ENCODE results near the gene PMEL. TPM values are rescaled to one million over a fixed set of nuclear protein-coding genes. Genes with fewer than 3 reads are reported as not detected.

The PMEL gene
- total and polyA plus RNA-seq, 9 of the 15 experiments (the other 6 are each of a cell fraction or from before 2014, with no cell fraction given), result 0.36 to 2.0 (median 0.98) TPM

DNA sequence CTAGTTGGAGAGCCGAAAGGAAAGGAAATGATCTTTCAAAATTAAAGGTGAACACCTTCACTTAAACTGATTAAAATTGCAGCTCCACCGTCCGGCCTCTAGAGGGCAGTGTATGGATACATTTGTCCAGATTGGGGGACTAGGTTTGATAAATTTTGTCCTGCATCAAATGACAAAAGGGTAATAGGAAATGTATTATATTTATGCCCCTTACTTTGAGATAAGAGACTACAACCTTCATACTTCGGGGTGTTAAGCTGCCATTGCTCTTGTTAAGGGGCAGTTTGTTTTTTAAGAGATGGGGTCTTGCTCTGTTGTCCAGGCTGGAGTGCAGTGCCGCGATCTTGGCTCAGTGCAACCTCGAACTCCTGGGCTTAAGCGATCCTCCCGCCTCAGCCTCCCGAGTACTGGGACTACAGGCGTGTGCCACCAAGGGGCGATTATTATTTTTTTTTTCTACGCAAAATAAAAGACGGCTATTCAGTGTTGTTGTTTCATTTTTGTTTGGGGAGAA is 30.4 kb upstream of the PMEL start (continued):
- TF ChIP-seq, protein P1, sequence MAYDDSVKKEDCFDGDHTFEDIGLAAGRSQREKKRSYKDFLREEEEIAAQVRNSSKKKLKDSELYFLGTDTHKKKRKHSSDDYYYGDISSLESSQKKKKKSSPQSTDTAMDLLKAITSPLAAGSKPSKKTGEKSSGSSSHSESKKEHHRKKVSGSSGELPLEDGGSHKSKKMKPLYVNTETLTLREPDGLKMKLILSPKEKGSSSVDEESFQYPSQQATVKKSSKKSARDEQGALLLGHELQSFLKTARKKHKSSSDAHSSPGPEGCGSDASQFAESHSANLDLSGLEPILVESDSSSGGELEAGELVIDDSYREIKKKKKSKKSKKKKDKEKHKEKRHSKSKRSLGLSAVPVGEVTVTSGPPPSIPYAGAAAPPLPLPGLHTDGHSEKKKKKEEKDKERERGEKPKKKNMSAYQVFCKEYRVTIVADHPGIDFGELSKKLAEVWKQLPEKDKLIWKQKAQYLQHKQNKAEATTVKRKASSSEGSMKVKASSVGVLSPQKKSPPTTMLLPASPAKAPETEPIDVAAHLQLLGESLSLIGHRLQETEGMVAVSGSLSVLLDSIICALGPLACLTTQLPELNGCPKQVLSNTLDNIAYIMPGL (CRISPR knock-in tag; IDR thresholded peaks at IDR 0.05), result 0 out of 2 replicates have a peak, but pooled peaks have one; percentile 46
- peak; percentile 3 for TF ChIP-seq POLR2B (IDR thresholded peaks at IDR 0.05; ENCODE audit: low read depth, partially characterized antibody)
- peak; percentile 60 for TF ChIP-seq BRD9 (IDR thresholded peaks at IDR 0.05; ENCODE audit: low read depth, partially characterized antibody)
- TF ChIP-seq BCOR (IDR thresholded peaks at IDR 0.05), result peak; percentile 98
- TF ChIP-seq KAT7 (CRISPR knock-in tag; IDR thresholded peaks at IDR 0.05; ENCODE audit: borderline replicate concordance), result 0 out of 2 replicates have a peak, but pooled peaks have one; percentile 56
- no peak for TF ChIP-seq CTBP1 (IDR thresholded peaks at IDR 0.05; ENCODE audit: borderline replicate concordance)
- peak; percentile 90 for TF ChIP-seq PTBP1 (IDR thresholded peaks at IDR 0.05; ENCODE audit: low read depth, low read length)
- TF ChIP-seq, protein P2, sequence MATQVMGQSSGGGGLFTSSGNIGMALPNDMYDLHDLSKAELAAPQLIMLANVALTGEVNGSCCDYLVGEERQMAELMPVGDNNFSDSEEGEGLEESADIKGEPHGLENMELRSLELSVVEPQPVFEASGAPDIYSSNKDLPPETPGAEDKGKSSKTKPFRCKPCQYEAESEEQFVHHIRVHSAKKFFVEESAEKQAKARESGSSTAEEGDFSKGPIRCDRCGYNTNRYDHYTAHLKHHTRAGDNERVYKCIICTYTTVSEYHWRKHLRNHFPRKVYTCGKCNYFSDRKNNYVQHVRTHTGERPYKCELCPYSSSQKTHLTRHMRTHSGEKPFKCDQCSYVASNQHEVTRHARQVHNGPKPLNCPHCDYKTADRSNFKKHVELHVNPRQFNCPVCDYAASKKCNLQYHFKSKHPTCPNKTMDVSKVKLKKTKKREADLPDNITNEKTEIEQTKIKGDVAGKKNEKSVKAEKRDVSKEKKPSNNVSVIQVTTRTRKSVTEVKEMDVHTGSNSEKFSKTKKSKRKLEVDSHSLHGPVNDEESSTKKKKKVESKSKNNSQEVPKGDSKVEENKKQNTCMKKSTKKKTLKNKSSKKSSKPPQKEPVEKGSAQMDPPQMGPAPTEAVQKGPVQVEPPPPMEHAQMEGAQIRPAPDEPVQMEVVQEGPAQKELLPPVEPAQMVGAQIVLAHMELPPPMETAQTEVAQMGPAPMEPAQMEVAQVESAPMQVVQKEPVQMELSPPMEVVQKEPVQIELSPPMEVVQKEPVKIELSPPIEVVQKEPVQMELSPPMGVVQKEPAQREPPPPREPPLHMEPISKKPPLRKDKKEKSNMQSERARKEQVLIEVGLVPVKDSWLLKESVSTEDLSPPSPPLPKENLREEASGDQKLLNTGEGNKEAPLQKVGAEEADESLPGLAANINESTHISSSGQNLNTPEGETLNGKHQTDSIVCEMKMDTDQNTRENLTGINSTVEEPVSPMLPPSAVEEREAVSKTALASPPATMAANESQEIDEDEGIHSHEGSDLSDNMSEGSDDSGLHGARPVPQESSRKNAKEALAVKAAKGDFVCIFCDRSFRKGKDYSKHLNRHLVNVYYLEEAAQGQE (IDR thresholded peaks at IDR 0.05; ENCODE audit: borderline replicate concordance), result peak; percentile 74
- TF ChIP-seq, protein P2 (CRISPR knock-in tag; IDR thresholded peaks at IDR 0.05; ENCODE audit: low read depth), result no peak
- TF ChIP-seq LCOR (CRISPR knock-in tag; IDR thresholded peaks at IDR 0.05), result 0 out of 2 replicates have a peak, but pooled peaks have one; percentile 47
- TF ChIP-seq, protein P3, sequence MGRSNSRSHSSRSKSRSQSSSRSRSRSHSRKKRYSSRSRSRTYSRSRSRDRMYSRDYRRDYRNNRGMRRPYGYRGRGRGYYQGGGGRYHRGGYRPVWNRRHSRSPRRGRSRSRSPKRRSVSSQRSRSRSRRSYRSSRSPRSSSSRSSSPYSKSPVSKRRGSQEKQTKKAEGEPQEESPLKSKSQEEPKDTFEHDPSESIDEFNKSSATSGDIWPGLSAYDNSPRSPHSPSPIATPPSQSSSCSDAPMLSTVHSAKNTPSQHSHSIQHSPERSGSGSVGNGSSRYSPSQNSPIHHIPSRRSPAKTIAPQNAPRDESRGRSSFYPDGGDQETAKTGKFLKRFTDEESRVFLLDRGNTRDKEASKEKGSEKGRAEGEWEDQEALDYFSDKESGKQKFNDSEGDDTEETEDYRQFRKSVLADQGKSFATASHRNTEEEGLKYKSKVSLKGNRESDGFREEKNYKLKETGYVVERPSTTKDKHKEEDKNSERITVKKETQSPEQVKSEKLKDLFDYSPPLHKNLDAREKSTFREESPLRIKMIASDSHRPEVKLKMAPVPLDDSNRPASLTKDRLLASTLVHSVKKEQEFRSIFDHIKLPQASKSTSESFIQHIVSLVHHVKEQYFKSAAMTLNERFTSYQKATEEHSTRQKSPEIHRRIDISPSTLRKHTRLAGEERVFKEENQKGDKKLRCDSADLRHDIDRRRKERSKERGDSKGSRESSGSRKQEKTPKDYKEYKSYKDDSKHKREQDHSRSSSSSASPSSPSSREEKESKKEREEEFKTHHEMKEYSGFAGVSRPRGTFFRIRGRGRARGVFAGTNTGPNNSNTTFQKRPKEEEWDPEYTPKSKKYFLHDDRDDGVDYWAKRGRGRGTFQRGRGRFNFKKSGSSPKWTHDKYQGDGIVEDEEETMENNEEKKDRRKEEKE (IDR thresholded peaks at IDR 0.05; ENCODE audit: borderline replicate concordance in 1 of 2, control insufficient read depth in 1 of 2, low read depth in 2 of 2, low read length in 1 of 2), result 0 out of 4 replicates have a peak, but pooled peaks of 1 of the 2 experiments have one; percentile 28
- TF ChIP-seq CXXC5 (CRISPR knock-in tag; IDR thresholded peaks at IDR 0.05), result peak; percentile 43
- no peak for TF ChIP-seq TEAD1 (CRISPR knock-in tag; IDR thresholded peaks at IDR 0.05)
- TF ChIP-seq SMARCE1 (IDR thresholded peaks at IDR 0.05), result peak; percentile 30; the same call in 1 of the 2 replicates
